ENCODE data around the gene HEY2. TPM values are rescaled to one million over a fixed set of nuclear protein-coding genes. Genes with fewer than 3 reads are reported as not detected.

HEY2 gene
- total and polyA plus RNA-seq, 8 donors: 0.83 to 3.8 (median 1.2) TPM; not detected in 2

GRCh38 chr6:125764121-125764671 lies 14.8 kb downstream of the HEY2 start:
- 70 to 82% (median 75%) methylated on average over 2 of the region's 2 CpGs for WGBS, 5 donors
- Histone ChIP-seq H3K27me3 (peaks cover 0 to 24% (median 6%) of the 10 kb centered on the region in 3 donors), H3K36me3 (peaks cover 0 to 4% (median 2%) of the 10 kb centered on the region in 4 donors), H3K9me3 (no peaks in the 10 kb centered on the region), H3K27ac (no peak overlapping the region), H3K4me3 (no peak overlapping the region), H3K4me1 (no peaks in the 10 kb centered on the region)
- no peak for DNase-seq
- TF ChIP-seq EP300 (IDR thresholded peaks at IDR 0.05) (no peak), POLR2AphosphoS5 (IDR thresholded peaks at IDR 0.05) (no peak), POLR2A (IDR thresholded peaks at IDR 0.05) (no peak), CTCF (IDR thresholded peaks at IDR 0.05) (no peak)
- intact Hi-C loops (cut with DNase I; ENCODE audit: low total_unique reads): loop anchor here (5.0 kb wide), 1 partner anchor 452 kb away; no protein-coding TSS in a partner anchor

- Histone ChIP-seq H3K9me3 (no peaks in the 10 kb centered on the region), H3K36me3 (no peaks in the 10 kb centered on the region), H3K4me1 (no peaks in the 10 kb centered on the region), H3K27me3 (peaks cover 0 to 19% (median 0%) of the 10 kb centered on the region in 3 donors), H3K27ac (no peak overlapping the region), H3K4me3 (no peak overlapping the region)
- no peak for DNase-seq
- intact Hi-C loops (cut with DNase I; ENCODE audit: low total_unique reads): no loop called here
- no peak for TF ChIP-seq CTCF (IDR thresholded peaks at IDR 0.05)
- TF ChIP-seq POLR2AphosphoS5 (IDR thresholded peaks at IDR 0.05): no peak
- WGBS, 5 donors: 43 to 71% (median 50%) methylated on average over 1 of the region's 1 CpG
Measured at GRCh38 chr6:125765944-125766343, 16.5 kb downstream of the HEY2 start.

DNA sequence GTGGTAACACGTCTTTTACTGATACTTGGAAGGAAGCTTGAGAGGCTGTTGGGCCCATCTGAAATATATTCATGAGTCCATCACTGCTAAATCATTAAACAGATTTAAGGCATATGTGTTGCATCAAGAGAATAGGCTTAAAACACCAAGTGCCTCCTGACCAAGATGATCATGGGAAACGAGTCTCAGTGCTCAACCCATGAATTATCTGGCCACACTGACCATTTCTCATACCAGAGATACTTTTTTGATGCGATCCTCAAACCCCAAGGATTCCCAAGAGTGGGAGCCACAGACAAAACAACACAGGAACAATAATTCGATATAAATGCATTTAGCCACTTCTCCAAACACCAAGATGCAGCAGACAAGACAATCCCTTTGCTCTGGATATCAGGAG lies 17.2 kb downstream of the HEY2 start:
- no peaks in the 10 kb centered on the region for H3K9me3 ChIP-seq
- H3K4me3 ChIP-seq: no peak overlapping the region
- 68 to 82% (median 76%) methylated on average over 4 of the region's 4 CpGs for WGBS, 5 donors
- H3K4me1 ChIP-seq: no peaks in the 10 kb centered on the region
- peaks cover 0 to 19% (median 0%) of the 10 kb centered on the region in 3 donors for H3K27me3 ChIP-seq
- intact Hi-C loops (cut with DNase I; ENCODE audit: low total_unique reads): no loop called here
- H3K36me3 ChIP-seq: no peaks in the 10 kb centered on the region
- no peak for TF ChIP-seq POLR2A (IDR thresholded peaks at IDR 0.05)
- H3K27ac ChIP-seq: no peak overlapping the region
- DNase-seq: no peak

DNA sequence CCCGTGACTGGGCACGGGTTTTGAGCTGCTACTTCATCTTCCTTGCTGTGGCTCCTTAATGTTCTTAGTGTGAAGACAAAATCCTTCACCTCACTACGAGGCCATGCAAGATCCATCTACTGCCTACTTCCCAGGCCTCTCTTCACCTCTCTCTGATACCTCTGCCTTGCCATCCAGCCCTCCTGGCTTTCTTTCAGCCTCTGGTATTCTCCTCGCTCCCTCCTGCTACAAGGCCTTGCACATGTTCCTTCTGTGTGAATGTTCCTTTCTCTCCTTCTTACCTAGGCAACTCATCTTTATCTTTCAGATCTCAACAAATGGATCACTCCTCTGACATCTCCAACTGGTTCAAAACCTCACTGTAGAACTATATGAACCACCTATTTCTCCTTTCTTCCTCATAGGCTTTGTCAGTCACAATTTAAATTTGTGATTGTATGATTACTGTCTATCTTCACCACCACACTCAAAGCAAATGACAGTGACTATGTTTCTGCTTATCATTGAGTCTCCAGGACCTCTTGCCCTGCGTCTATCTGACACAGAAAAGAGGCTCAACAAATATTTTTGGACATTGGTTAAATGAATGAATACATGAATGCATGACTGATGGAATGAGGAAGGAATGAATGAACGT lies 19.8 kb downstream of the HEY2 start:
- no peaks in the 10 kb centered on the region for H3K4me1 ChIP-seq
- no peak overlapping the region for H3K27ac ChIP-seq
- no peaks in the 10 kb centered on the region for H3K36me3 ChIP-seq
- no peak for TF ChIP-seq POLR2AphosphoS5 (IDR thresholded peaks at IDR 0.05)
- TF ChIP-seq CTCF (IDR thresholded peaks at IDR 0.05): no peak
- no peak for TF ChIP-seq EP300 (IDR thresholded peaks at IDR 0.05)
- no peak for TF ChIP-seq POLR2A (IDR thresholded peaks at IDR 0.05)
- no peak overlapping the region for H3K4me3 ChIP-seq
- no peaks in the 10 kb centered on the region for H3K9me3 ChIP-seq
- WGBS, 5 donors: 59 to 71% (median 63%) methylated on average over 6 of the region's 6 CpGs
- intact Hi-C loops (cut with DNase I; ENCODE audit: low total_unique reads): no loop called here
- no peak for DNase-seq
- peaks cover 0 to 13% (median 0%) of the 10 kb centered on the region in 3 donors for H3K27me3 ChIP-seq
